ENCODE results near the gene SLC26A2.
"Not testable (repeated sequence)": the region's sequence is repeated elsewhere in the genome, so short reads cannot be mapped to it uniquely, and the experiment has no call there.

The SLC26A2 gene

GRCh38 chr5:150007050-150007449 lies 46.5 kb downstream of the SLC26A2 start:
- no peak for DNase-seq

GRCh38 chr5:150009671-150010387 lies 49.3 kb downstream of the SLC26A2 start:
- DNase-seq: no peak

GRCh38 chr5:150013931-150014330 lies 53.4 kb downstream of the SLC26A2 start:
- no peak for DNase-seq

GRCh38 chr5:150014456-150014855 lies 53.9 kb downstream of the SLC26A2 start:
- DNase-seq: no peak

- DNase-seq: no peak
Observed at GRCh38 chr5:150015415-150015814, 54.9 kb downstream of the SLC26A2 start.

GRCh38 chr5:150016537-150016936 lies 56.0 kb downstream of the SLC26A2 start:
- DNase-seq: no peak

- DNase-seq: no peak
Observed at GRCh38 chr5:150017226-150018005, 56.9 kb downstream of the SLC26A2 start.

GRCh38 chr5:150020249-150020648 lies 59.7 kb downstream of the SLC26A2 start:
- no peak for DNase-seq

- no peak for DNase-seq
Observed at GRCh38 chr5:150021491-150022157, 61.1 kb downstream of the SLC26A2 start.

GRCh38 chr5:150022158-150022531 lies 61.6 kb downstream of the SLC26A2 start:
- DNase-seq: no peak

- DNase-seq: no peak
Observed at GRCh38 chr5:150022681-150023080, 62.1 kb downstream of the SLC26A2 start.

GRCh38 chr5:150023136-150023535 lies 62.6 kb downstream of the SLC26A2 start:
- DNase-seq: no peak

GRCh38 chr5:150024346-150024984 lies 63.9 kb downstream of the SLC26A2 start:
- no peak for DNase-seq

GRCh38 chr5:150026682-150027172 lies 66.2 kb downstream of the SLC26A2 start:
- no peak for DNase-seq

- DNase-seq: not testable (repeated sequence)
Observed at GRCh38 chr5:150028047-150028446, 67.5 kb downstream of the SLC26A2 start.

GRCh38 chr5:150033334-150033733 lies 72.8 kb downstream of the SLC26A2 start:
- DNase-seq: no peak

GRCh38 chr5:150034662-150035061 lies 74.1 kb downstream of the SLC26A2 start:
- no peak for DNase-seq

GRCh38 chr5:150035139-150035895 lies 74.8 kb downstream of the SLC26A2 start:
- no peak for DNase-seq

GRCh38 chr5:150036513-150036912 lies 76.0 kb downstream of the SLC26A2 start:
- no peak for DNase-seq
